ENCODE results near the gene OR52D1. TPM values are rescaled to one million over a fixed set of nuclear protein-coding genes. Genes with fewer than 3 reads are reported as not detected.

OR52D1 gene
- total and polyA plus RNA-seq, 9 of the 15 experiments (the other 6 are each of a cell fraction or from before 2014, with no cell fraction given) = 0.14 to 1.3 (median 0.97) TPM; not detected in 6

DNA sequence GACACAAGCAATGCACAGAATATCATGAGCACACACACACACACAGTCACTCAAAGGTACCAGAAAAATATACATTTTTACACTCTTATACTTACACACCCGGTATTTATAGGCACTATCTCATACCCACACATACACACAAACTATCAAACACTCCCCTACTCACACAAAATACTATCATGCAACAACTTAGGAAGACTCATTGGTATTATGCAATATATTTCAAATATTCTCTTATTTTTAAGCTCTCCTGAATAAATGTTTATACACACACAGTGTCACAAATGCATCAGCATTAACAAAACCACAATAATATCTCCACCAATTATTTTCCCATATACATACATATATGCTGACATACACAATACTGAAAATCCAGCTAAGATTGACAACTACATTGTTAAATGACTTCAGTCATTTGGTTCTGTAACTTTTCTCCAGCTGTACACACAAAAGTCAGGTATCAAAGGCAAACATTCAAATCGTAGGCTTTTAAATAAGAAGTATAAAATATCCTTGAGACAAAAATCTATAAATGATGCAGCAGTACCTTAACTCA lies 44.6 kb upstream of the OR52D1 start:
- Histone ChIP-seq H3K4me3 (no peak overlapping the region), H3K79me2 (ENCODE audit: control insufficient read depth, insufficient read depth, low read length) (peaks cover 98% of the 10 kb centered on the region), H3K27ac (ENCODE audit: extremely low read depth, low read depth, low read length) (no peak overlapping the region), H3K36me3 (ENCODE audit: control insufficient read depth, insufficient read depth, low read length) (peaks cover 89% of the 10 kb centered on the region), H3K9ac (ENCODE audit: insufficient read depth in 1 of 2, low read depth in 2 of 2, low read length in 2 of 2) (no peak overlapping the region), H3K9me1 (ENCODE audit: control insufficient read depth, insufficient read depth, low read length) (peaks cover 3% of the 10 kb centered on the region), H3K27me3 (ENCODE audit: control insufficient read depth in 2 of 2, insufficient read depth in 2 of 2, low read length in 2 of 2) (no peaks in the 10 kb centered on the region), H2AFZ (ENCODE audit: low read depth, low read length) (no peak overlapping the region), H3K4me2 (ENCODE audit: insufficient read depth, low read length) (no peak overlapping the region), H3K9me3 (replicated peaks; ENCODE audit: control insufficient read depth, insufficient read depth, low read depth, low read length) (no peaks in the 10 kb centered on the region), H4K20me1 (replicated peaks; ENCODE audit: control insufficient read depth, insufficient read depth, low read length) (peaks cover 16% of the 10 kb centered on the region), H3K4me1 (replicated peaks in 1 of 2; ENCODE audit: control insufficient read depth in 2 of 2, insufficient read depth in 2 of 2, low read length in 2 of 2) (no peaks in the 10 kb centered on the region)
- TF ChIP-seq ZC3H4 (CRISPR knock-in tag; IDR thresholded peaks at IDR 0.05; ENCODE audit: borderline replicate concordance) = no peak
- peak; percentile 58 for TF ChIP-seq MAFF (IDR thresholded peaks at IDR 0.05; ENCODE audit: low read length)
- TF ChIP-seq ZNF316 (IDR thresholded peaks at IDR 0.05) = peak; percentile 86
- TF ChIP-seq NEUROD1 (IDR thresholded peaks at IDR 0.05; ENCODE audit: borderline replicate concordance, low read depth, low read length, partially characterized antibody) = no peak
- TF ChIP-seq CEBPG (CRISPR knock-in tag; IDR thresholded peaks at IDR 0.05) = no peak
- TF ChIP-seq CEBPG (tag; conservative IDR thresholded peaks at IDR 0.05 in 1 of 2, IDR thresholded peaks at IDR 0.05 in 1 of 2) = peak; percentile 45 to 55
- TF ChIP-seq MAFG (tag; conservative IDR thresholded peaks at IDR 0.05) = peak; percentile 16; the same call in 1 of the 2 replicates
- peak; percentile 57; the same call in 1 of the 2 replicates for TF ChIP-seq CEBPB (tag; IDR thresholded peaks at IDR 0.05)
- peak; percentile 58 for TF ChIP-seq C11orf30 (IDR thresholded peaks at IDR 0.05; ENCODE audit: low read depth)
- 39% methylated on average over 2 of the region's 2 CpGs for WGBS (ENCODE audit: insufficient coverage, low coverage, missing lambda C conversion rate)
- ChIA-PET POLR2A (interaction anchor here (1.0 to 1.2 kb wide), 2 partner anchors 9 to 132 kb away, joined by 3 to 4 read pairs; no protein-coding TSS in a partner anchor), CTCF (ENCODE audit: low intra/inter-chr PET ratio) (no interaction called here)
- intact Hi-C loops (cut with micrococcal nuclease) (no loop called here), in situ Hi-C loops (cut with MboI) (no loop called here)
- no peak for FAIRE-seq
- no TSS peak for BruUV-seq (replicated peaks)
- no peak for ATAC-seq
- no peak for DNase-seq (ENCODE audit: extremely low read depth in 1 of 4, low spot score in 3 of 4)

Measured in K562 (cell line).